HEK293T (cell line): ENCODE results near the gene USF1.

Experiments
- ELF4 ChIP-seq: fragments of 450-650 bp; IDR thresholded peaks from 2 replicates; pipeline ENCODE4 v1.6.1; 2017; ENCODE audit warnings: antibody characterized with exemption
- FOXA1 ChIP-seq: fragments of 450-650 bp; IDR thresholded peaks from 2 replicates; pipeline ENCODE4 v1.6.1; 2016; ENCODE audit warnings: mild to moderate bottlenecking

GRCh38 chr1:161020509-161021164 is 25.1 kb downstream of the USF1 start, which contains the start of gene F11R:
- TF ChIP-seq FOXA1, result no peak
- no peak for TF ChIP-seq ELF4
